ENCODE data around the gene CWF19L2. TPM values are rescaled to one million over a fixed set of nuclear protein-coding genes. Genes with fewer than 3 reads are reported as not detected.

Gene CWF19L2
- total and polyA plus RNA-seq, 4 experiments from 2014 or later = 3.8 to 38.8 (median 22.6) TPM

DNA sequence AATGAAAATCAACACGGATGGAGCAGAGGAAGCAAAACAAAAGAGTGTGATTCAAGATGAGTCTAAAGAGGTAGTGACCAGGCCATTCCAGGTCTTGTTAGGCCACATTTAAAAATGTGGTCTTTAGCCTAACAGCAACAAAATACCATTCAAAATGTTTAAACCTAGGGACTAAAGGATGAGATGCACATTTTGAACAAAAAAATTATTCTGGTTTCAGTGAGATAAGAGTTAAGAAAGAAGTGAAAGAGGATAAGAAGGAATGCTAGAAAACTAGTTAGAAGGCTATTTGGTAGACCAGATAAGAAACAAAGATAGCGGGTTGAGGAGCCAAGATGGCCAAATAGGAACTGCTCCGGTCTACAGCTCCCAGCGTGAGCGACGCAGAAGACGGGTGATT is 85.2 kb downstream of the CWF19L2 start:
- Histone ChIP-seq H3K4me3 (ENCODE audit: low read length in 2 of 2) (no peak overlapping the region), H3K27me3 (ENCODE audit: insufficient read depth, low read length) (no peaks in the 10 kb centered on the region), H3K9me3 (ENCODE audit: control insufficient read depth in 1 of 2, low read length in 2 of 2) (no peaks in the 10 kb centered on the region), H3K4me1 (ENCODE audit: insufficient read depth, low read length) (no peaks in the 10 kb centered on the region), H3K27ac (ENCODE audit: low read depth, low read length) (no peak overlapping the region), H3K36me3 (ENCODE audit: insufficient read depth, low read length) (no peaks in the 10 kb centered on the region)
- ChIA-PET CTCF (ENCODE audit: partially characterized antibody) (no interaction called here), POLR2A (ENCODE audit: partially characterized antibody) (no interaction called here)
- Mint-ChIP-seq H3K4me3 (peak overlapping the region in 1 of 8 donors; percentile 39), H3K27ac (peak overlapping the region in 4 of 7 donors; percentile 32 to 68 (median 37)), H3K27me3 (no peaks in the 10 kb centered on the region), H3K9me3 (peaks cover 0 to 9% (median 5%) of the 10 kb centered on the region in 8 donors), H3K36me3 (peaks cover 12 to 31% of the 10 kb centered on the region in 2 donors), H3K4me1 (peaks cover 6 to 15% (median 8%) of the 10 kb centered on the region in 4 donors)
- DNase-seq = no peak
- intact Hi-C loops (cut with micrococcal nuclease) = no loop called here

DNA sequence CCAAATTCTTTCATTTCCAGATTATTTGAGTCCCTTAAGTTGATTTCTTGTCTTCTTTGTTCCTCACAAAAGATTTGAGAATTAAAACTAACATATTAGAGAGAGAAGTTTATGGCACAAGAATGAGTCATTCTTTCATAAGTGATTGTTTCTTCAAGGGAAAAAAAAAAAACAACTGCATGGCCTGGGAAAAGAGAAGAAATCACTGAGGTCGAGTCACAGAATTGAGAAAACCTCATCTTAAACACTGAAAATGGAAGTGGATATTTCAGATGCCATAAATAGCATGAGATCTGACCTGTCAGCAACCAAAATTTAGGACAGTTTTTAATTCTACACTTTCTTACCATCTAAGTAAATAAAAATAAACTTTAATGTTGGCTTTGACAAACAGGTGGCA is 87.2 kb downstream of the CWF19L2 start:
- intact Hi-C loops (cut with micrococcal nuclease) = no loop called here
- Mint-ChIP-seq H3K4me3 (no peak overlapping the region), H3K27me3 (no peaks in the 10 kb centered on the region), H3K27ac (peak overlapping the region in 2 of 7 donors; percentile 23 to 49), H3K4me1 (peaks cover 6 to 15% (median 8%) of the 10 kb centered on the region in 4 donors), H3K36me3 (peaks cover 12 to 31% of the 10 kb centered on the region in 2 donors), H3K9me3 (peaks cover 0 to 9% (median 5%) of the 10 kb centered on the region in 8 donors)
- ChIA-PET POLR2A (ENCODE audit: partially characterized antibody) (no interaction called here), CTCF (ENCODE audit: partially characterized antibody) (no interaction called here)
- DNase-seq = no peak
- Histone ChIP-seq H3K4me1 (ENCODE audit: insufficient read depth, low read length) (no peaks in the 10 kb centered on the region), H3K4me3 (ENCODE audit: low read length in 2 of 2) (no peak overlapping the region), H3K36me3 (ENCODE audit: insufficient read depth, low read length) (no peaks in the 10 kb centered on the region), H3K27me3 (ENCODE audit: insufficient read depth, low read length) (no peaks in the 10 kb centered on the region), H3K9me3 (ENCODE audit: control insufficient read depth in 1 of 2, low read length in 2 of 2) (no peaks in the 10 kb centered on the region), H3K27ac (ENCODE audit: low read depth, low read length) (no peak overlapping the region)

DNA sequence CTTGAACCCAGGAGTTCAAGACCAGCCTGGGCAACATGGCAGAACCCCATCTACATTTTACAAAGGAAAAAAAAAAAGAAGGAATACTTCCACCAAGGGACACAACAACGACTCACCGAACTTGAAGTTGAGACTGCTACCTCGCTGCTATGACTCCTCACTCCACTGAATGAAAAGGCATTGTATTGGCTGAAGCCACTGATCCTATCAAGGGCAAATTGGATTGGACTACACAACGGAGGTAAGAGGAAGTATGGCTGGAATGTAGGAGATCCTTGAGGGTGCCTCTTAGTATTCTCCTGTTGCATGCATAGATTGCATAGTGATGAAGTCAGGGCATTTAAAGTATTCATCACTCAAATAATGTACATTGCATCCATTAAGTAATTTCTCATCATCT is 97.9 kb downstream of the CWF19L2 start:
- no peak overlapping the region for H3K27ac Mint-ChIP-seq
- no peak overlapping the region for H3K4me3 Mint-ChIP-seq
- H3K36me3 Mint-ChIP-seq = peaks cover 47 to 56% of the 10 kb centered on the region in 2 donors
- H3K9me3 ChIP-seq (ENCODE audit: control insufficient read depth in 1 of 2, low read length in 2 of 2) = no peaks in the 10 kb centered on the region
- H3K36me3 ChIP-seq (ENCODE audit: insufficient read depth, low read length) = no peaks in the 10 kb centered on the region
- H3K27me3 ChIP-seq (ENCODE audit: insufficient read depth, low read length) = no peaks in the 10 kb centered on the region
- no peak overlapping the region for H3K27ac ChIP-seq (ENCODE audit: low read depth, low read length)
- ChIA-PET CTCF (ENCODE audit: partially characterized antibody) (no interaction called here), POLR2A (ENCODE audit: partially characterized antibody) (no interaction called here)
- no peaks in the 10 kb centered on the region for H3K4me1 ChIP-seq (ENCODE audit: insufficient read depth, low read length)
- intact Hi-C loops (cut with micrococcal nuclease) = no loop called here
- H3K4me1 Mint-ChIP-seq = peaks cover 0 to 11% (median 5%) of the 10 kb centered on the region in 4 donors
- H3K9me3 Mint-ChIP-seq = peaks cover 0 to 8% (median 2%) of the 10 kb centered on the region in 8 donors
- no peak for DNase-seq
- H3K27me3 Mint-ChIP-seq = no peaks in the 10 kb centered on the region
- no peak overlapping the region for H3K4me3 ChIP-seq (ENCODE audit: low read length in 2 of 2)

DNA sequence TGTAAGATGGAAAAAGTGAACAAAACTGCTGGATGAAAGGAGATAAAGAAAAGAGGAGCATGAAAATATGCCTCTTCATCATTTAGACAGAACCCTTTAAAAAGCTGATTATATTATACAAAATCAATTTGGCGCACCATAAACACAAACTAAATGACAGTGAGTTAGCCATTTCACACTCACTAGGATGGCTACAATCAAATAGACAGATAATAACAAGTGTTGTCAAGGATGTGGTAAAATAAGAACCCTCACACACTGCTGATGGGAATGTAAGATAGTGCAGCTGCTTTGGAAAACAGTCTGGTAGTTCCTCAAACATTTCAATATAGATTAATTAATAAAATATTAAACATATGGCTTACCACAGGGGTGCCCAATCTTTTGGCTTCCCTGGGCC is 99.7 kb downstream of the CWF19L2 start:
- peaks cover 53 to 70% of the 10 kb centered on the region in 2 donors for H3K36me3 Mint-ChIP-seq
- CTCF ChIA-PET (ENCODE audit: partially characterized antibody) = no interaction called here

DNA sequence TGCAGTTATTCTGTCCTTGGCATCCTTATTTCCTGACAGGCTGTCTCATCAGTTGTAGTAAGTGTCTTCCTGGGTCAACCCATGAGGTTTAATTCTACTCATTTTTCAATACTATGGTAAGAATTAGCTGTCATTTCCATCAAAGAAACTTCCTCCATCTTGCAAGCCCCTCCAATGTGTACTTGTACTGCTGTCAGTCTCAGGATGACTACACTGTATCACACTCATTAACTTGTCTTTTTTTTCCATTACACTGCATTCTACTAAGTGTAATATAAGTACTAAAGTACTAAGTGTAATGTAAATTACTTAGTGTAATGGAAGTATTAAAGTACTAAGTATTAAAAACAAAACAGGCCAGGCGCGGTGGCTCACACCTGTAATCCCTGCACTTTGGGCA is 102.8 kb downstream of the CWF19L2 start:
- Mint-ChIP-seq H3K27ac (no peak overlapping the region), H3K9me3 (peaks cover 0 to 2% (median 0%) of the 10 kb centered on the region in 8 donors), H3K4me3 (no peak overlapping the region), H3K27me3 (no peaks in the 10 kb centered on the region), H3K4me1 (peaks cover 0 to 17% (median 6%) of the 10 kb centered on the region in 4 donors), H3K36me3 (peaks cover 55 to 69% of the 10 kb centered on the region in 2 donors)
- Histone ChIP-seq H3K4me3 (ENCODE audit: low read length in 2 of 2) (no peak overlapping the region), H3K27ac (ENCODE audit: low read depth, low read length) (no peak overlapping the region), H3K9me3 (ENCODE audit: control insufficient read depth in 1 of 2, low read length in 2 of 2) (no peaks in the 10 kb centered on the region), H3K27me3 (ENCODE audit: insufficient read depth, low read length) (no peaks in the 10 kb centered on the region), H3K4me1 (ENCODE audit: insufficient read depth, low read length) (no peaks in the 10 kb centered on the region), H3K36me3 (ENCODE audit: insufficient read depth, low read length) (peaks cover 3% of the 10 kb centered on the region)
- ChIA-PET CTCF (ENCODE audit: partially characterized antibody) (no interaction called here), POLR2A (ENCODE audit: partially characterized antibody) (no interaction called here)
- no peak for DNase-seq
- intact Hi-C loops (cut with micrococcal nuclease) = no loop called here

More for the DNA sequence above, 99.7 kb downstream of the CWF19L2 start:
- no peak overlapping the region for H3K27ac ChIP-seq (ENCODE audit: low read depth, low read length)
- peaks cover 3% of the 10 kb centered on the region for H3K36me3 ChIP-seq (ENCODE audit: insufficient read depth, low read length)
- Mint-ChIP-seq H3K4me1 (peaks cover 0 to 12% (median 6%) of the 10 kb centered on the region in 4 donors), H3K4me3 (no peak overlapping the region), H3K9me3 (peaks cover 0 to 8% (median 2%) of the 10 kb centered on the region in 8 donors), H3K27me3 (no peaks in the 10 kb centered on the region), H3K27ac (no peak overlapping the region)
- intact Hi-C loops (cut with micrococcal nuclease) = no loop called here
- no peaks in the 10 kb centered on the region for H3K9me3 ChIP-seq (ENCODE audit: control insufficient read depth in 1 of 2, low read length in 2 of 2)
- DNase-seq = no peak
- no peaks in the 10 kb centered on the region for H3K4me1 ChIP-seq (ENCODE audit: insufficient read depth, low read length)
- H3K4me3 ChIP-seq (ENCODE audit: low read length in 2 of 2) = no peak overlapping the region
- H3K27me3 ChIP-seq (ENCODE audit: insufficient read depth, low read length) = no peaks in the 10 kb centered on the region
- POLR2A ChIA-PET (ENCODE audit: partially characterized antibody) = no interaction called here

DNA sequence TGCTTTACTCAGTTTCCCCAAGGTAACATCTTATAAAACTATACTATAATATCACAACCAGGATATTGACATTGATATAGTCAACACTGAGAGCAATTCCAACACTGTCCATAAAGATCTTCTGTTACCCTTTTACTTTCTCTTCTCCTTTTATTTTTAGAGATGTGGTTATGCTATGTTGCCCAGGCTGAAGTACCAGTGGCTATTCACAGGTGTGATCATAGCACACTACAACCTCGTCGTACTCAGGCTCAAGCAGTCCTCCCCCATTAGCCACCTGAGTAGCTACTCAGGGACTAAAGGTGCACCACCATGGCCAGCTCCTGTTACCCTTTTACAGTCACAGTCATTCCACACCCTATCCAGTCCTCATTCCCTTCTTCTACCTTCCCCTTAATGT is 119.7 kb downstream of the CWF19L2 start:
- intact Hi-C loops (cut with micrococcal nuclease) = loop anchor here (1.0 kb wide), 1 partner anchor 14 kb away; no protein-coding TSS in a partner anchor
- Mint-ChIP-seq H3K36me3 (peaks cover 42 to 43% of the 10 kb centered on the region in 2 donors), H3K4me3 (no peak overlapping the region), H3K4me1 (no peaks in the 10 kb centered on the region), H3K9me3 (no peaks in the 10 kb centered on the region), H3K27me3 (no peaks in the 10 kb centered on the region), H3K27ac (no peak overlapping the region)
- Histone ChIP-seq H3K36me3 (ENCODE audit: insufficient read depth, low read length) (no peaks in the 10 kb centered on the region), H3K4me1 (ENCODE audit: insufficient read depth, low read length) (no peaks in the 10 kb centered on the region), H3K4me3 (ENCODE audit: low read length in 2 of 2) (no peak overlapping the region), H3K9me3 (ENCODE audit: control insufficient read depth in 1 of 2, low read length in 2 of 2) (no peaks in the 10 kb centered on the region), H3K27me3 (ENCODE audit: insufficient read depth, low read length) (no peaks in the 10 kb centered on the region), H3K27ac (ENCODE audit: low read depth, low read length) (no peak overlapping the region)
- POLR2A ChIA-PET (ENCODE audit: partially characterized antibody) = no interaction called here
- CTCF ChIA-PET (ENCODE audit: partially characterized antibody) = no interaction called here
- no peak for DNase-seq

DNA sequence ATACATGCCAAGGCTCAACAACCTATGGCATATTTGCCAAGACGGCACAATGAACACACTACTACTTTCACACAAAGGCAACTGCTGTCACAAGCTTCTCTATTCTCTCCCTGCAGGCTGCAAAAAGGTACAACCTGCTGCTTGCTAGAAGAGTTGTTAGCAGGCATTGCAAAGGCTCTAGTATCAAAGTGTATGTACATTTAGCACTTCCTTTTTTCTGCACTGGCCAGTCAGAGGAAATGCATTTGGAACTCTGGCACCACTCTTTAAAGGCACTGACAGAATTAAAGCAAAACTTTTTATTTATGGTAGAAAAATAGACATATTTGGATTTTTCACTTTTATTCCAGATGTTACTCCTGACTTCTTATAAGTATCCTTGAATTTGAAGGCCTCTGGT is 125.9 kb downstream of the CWF19L2 start:
- DNase-seq = no peak
- no peaks in the 10 kb centered on the region for H3K4me1 Mint-ChIP-seq
- H3K4me3 Mint-ChIP-seq = no peak overlapping the region
- intact Hi-C loops (cut with micrococcal nuclease) = no loop called here
- no peak overlapping the region for H3K4me3 ChIP-seq (ENCODE audit: low read length in 2 of 2)
- H3K4me1 ChIP-seq (ENCODE audit: insufficient read depth, low read length) = no peaks in the 10 kb centered on the region
- no peaks in the 10 kb centered on the region for H3K9me3 ChIP-seq (ENCODE audit: control insufficient read depth in 1 of 2, low read length in 2 of 2)
- H3K9me3 Mint-ChIP-seq = no peaks in the 10 kb centered on the region
- no peak overlapping the region for H3K27ac ChIP-seq (ENCODE audit: low read depth, low read length)
- H3K27me3 ChIP-seq (ENCODE audit: insufficient read depth, low read length) = no peaks in the 10 kb centered on the region
- POLR2A ChIA-PET (ENCODE audit: partially characterized antibody) = no interaction called here
- no peak overlapping the region for H3K27ac Mint-ChIP-seq
- CTCF ChIA-PET (ENCODE audit: partially characterized antibody) = no interaction called here
- peaks cover 64 to 70% of the 10 kb centered on the region in 2 donors for H3K36me3 Mint-ChIP-seq
- no peaks in the 10 kb centered on the region for H3K36me3 ChIP-seq (ENCODE audit: insufficient read depth, low read length)
- H3K27me3 Mint-ChIP-seq = no peaks in the 10 kb centered on the region

DNA sequence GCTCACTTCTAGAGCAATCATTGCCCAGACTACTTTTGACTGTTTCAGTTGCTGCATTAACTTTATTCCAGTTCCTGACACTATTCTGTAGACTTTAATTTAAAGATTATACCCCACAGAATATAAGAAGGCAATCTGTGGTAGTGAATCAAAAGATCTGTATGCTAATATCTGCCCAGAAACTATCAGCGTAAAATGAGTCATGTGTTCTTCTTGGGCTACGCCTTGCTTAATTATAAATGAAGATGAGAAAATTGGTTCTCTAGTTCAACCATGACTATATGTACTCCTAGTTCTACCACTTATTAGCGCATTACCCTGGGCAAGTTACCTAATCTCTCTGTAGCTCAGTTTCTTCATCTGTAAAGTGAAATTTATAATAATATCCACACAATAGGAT is 128.5 kb downstream of the CWF19L2 start:
- DNase-seq = no peak
- CTCF ChIA-PET (ENCODE audit: partially characterized antibody) = no interaction called here
- Mint-ChIP-seq H3K4me1 (no peaks in the 10 kb centered on the region), H3K9me3 (peaks cover 0 to 2% (median 0%) of the 10 kb centered on the region in 8 donors), H3K27ac (no peak overlapping the region), H3K4me3 (no peak overlapping the region), H3K36me3 (peaks cover 74 to 80% of the 10 kb centered on the region in 2 donors), H3K27me3 (no peaks in the 10 kb centered on the region)
- H3K27ac ChIP-seq (ENCODE audit: low read depth, low read length) = no peak overlapping the region
- no peaks in the 10 kb centered on the region for H3K4me1 ChIP-seq (ENCODE audit: insufficient read depth, low read length)
- peaks cover under 1% of the 10 kb centered on the region for H3K36me3 ChIP-seq (ENCODE audit: insufficient read depth, low read length)
- H3K27me3 ChIP-seq (ENCODE audit: insufficient read depth, low read length) = no peaks in the 10 kb centered on the region
- H3K9me3 ChIP-seq (ENCODE audit: control insufficient read depth in 1 of 2, low read length in 2 of 2) = no peaks in the 10 kb centered on the region
- POLR2A ChIA-PET (ENCODE audit: partially characterized antibody) = no interaction called here
- intact Hi-C loops (cut with micrococcal nuclease) = no loop called here
- H3K4me3 ChIP-seq (ENCODE audit: low read length in 2 of 2) = no peak overlapping the region

Data from CD4-positive, alpha-beta memory T cell (primary cell).